ENCODE data around the gene ULK2.
A peak's percentile ranks its signal among the peaks of the same experiment; 100 is the strongest.

ULK2 gene

GRCh38 chr17:19747829-19748806 is 119.6 kb downstream of the ULK2 start, which contains the start of gene ALDH3A1:
Gene ALDH3A1, minus strand, starts transcription at chr17:19748298. Its CDS starts 3,169 bp downstream, at chr17:19745129.
- no peaks in the 10 kb centered on the region for H3K9me3 Mint-ChIP-seq
- H3K4me3 Mint-ChIP-seq = no peak within 1 kb of the TSS
- H3K27ac Mint-ChIP-seq (ENCODE audit: low read depth) = no peak within 1 kb of the TSS
- H3K36me3 Mint-ChIP-seq (ENCODE audit: insufficient read depth) = peaks cover 1% of the 10 kb centered on the region
- no peaks in the 10 kb centered on the region for H3K4me1 Mint-ChIP-seq
- DNase-seq (ENCODE audit: low spot score in 2 of 2) (no peak), ATAC-seq (replicated peaks; ENCODE audit: extremely low read depth, poor library complexity, severe bottlenecking) (no peak)
- peaks cover 43% of the 10 kb centered on the region for H3K27me3 Mint-ChIP-seq

- Mint-ChIP-seq H3K27ac (ENCODE audit: low read depth) (no peak overlapping the region), H3K4me3 (no peak overlapping the region), H3K27me3 (peaks cover 41% of the 10 kb centered on the region), H3K36me3 (ENCODE audit: insufficient read depth) (peaks cover 1% of the 10 kb centered on the region), H3K9me3 (no peaks in the 10 kb centered on the region), H3K4me1 (no peaks in the 10 kb centered on the region)
- no peak for ATAC-seq (replicated peaks; ENCODE audit: extremely low read depth, poor library complexity, severe bottlenecking)
- DNase-seq (ENCODE audit: low spot score in 2 of 2) = no peak
Observed at GRCh38 chr17:19747159-19747719, 120.5 kb downstream of the ULK2 start.

GRCh38 chr17:19746517-19746916 is 121.2 kb downstream of the ULK2 start:
- no peak for DNase-seq (ENCODE audit: low spot score in 2 of 2)
- H3K9me3 Mint-ChIP-seq = no peaks in the 10 kb centered on the region
- ATAC-seq (replicated peaks; ENCODE audit: extremely low read depth, poor library complexity, severe bottlenecking) = no peak
- H3K27me3 Mint-ChIP-seq = peaks cover 33% of the 10 kb centered on the region
- no peak overlapping the region for H3K4me3 Mint-ChIP-seq
- no peaks in the 10 kb centered on the region for H3K4me1 Mint-ChIP-seq
- H3K27ac Mint-ChIP-seq (ENCODE audit: low read depth) = no peak overlapping the region
- peaks cover 1% of the 10 kb centered on the region for H3K36me3 Mint-ChIP-seq (ENCODE audit: insufficient read depth)

- peak overlapping the region; percentile 76 for H3K4me3 Mint-ChIP-seq
- peak; percentile 71 to 80 for DNase-seq (ENCODE audit: low spot score in 2 of 2)
- H3K36me3 Mint-ChIP-seq (ENCODE audit: insufficient read depth) = peaks cover 1% of the 10 kb centered on the region
- no peaks in the 10 kb centered on the region for H3K4me1 Mint-ChIP-seq
- no peaks in the 10 kb centered on the region for H3K9me3 Mint-ChIP-seq
- peak; percentile 82 for ATAC-seq (replicated peaks; ENCODE audit: extremely low read depth, poor library complexity, severe bottlenecking)
- no peak overlapping the region for H3K27ac Mint-ChIP-seq (ENCODE audit: low read depth)
- H3K27me3 Mint-ChIP-seq = peaks cover 26% of the 10 kb centered on the region
Observed at GRCh38 chr17:19744922-19745757, 122.6 kb downstream of the ULK2 start.

GRCh38 chr17:19744492-19744891 is 123.2 kb downstream of the ULK2 start:
- Mint-ChIP-seq H3K9me3 (no peaks in the 10 kb centered on the region), H3K27me3 (peaks cover 20% of the 10 kb centered on the region), H3K27ac (ENCODE audit: low read depth) (no peak overlapping the region), H3K4me3 (peak overlapping the region; percentile 76), H3K4me1 (no peaks in the 10 kb centered on the region), H3K36me3 (ENCODE audit: insufficient read depth) (peaks cover 1% of the 10 kb centered on the region)
- ATAC-seq (replicated peaks; ENCODE audit: extremely low read depth, poor library complexity, severe bottlenecking) = peak; percentile 24
- DNase-seq (ENCODE audit: low spot score in 2 of 2) = no peak

GRCh38 chr17:19743101-19744100 is 124.3 kb downstream of the ULK2 start:
- Mint-ChIP-seq H3K9me3 (no peaks in the 10 kb centered on the region), H3K36me3 (ENCODE audit: insufficient read depth) (peaks cover 1% of the 10 kb centered on the region), H3K4me1 (no peaks in the 10 kb centered on the region), H3K27ac (ENCODE audit: low read depth) (no peak overlapping the region), H3K4me3 (peak overlapping the region; percentile 76), H3K27me3 (peaks cover 9% of the 10 kb centered on the region)
- ATAC-seq (replicated peaks; ENCODE audit: extremely low read depth, poor library complexity, severe bottlenecking) (no peak), DNase-seq (ENCODE audit: low spot score in 2 of 2) (no peak)

- Mint-ChIP-seq H3K9me3 (no peaks in the 10 kb centered on the region), H3K27me3 (no peaks in the 10 kb centered on the region), H3K36me3 (ENCODE audit: insufficient read depth) (peaks cover 1% of the 10 kb centered on the region), H3K27ac (ENCODE audit: low read depth) (no peak overlapping the region), H3K4me3 (no peak overlapping the region), H3K4me1 (no peaks in the 10 kb centered on the region)
- DNase-seq (ENCODE audit: low spot score in 2 of 2) (no peak), ATAC-seq (replicated peaks; ENCODE audit: extremely low read depth, poor library complexity, severe bottlenecking) (no peak)
Observed at GRCh38 chr17:19742495-19742894, 125.2 kb downstream of the ULK2 start.

GRCh38 chr17:19741832-19742457 is 125.8 kb downstream of the ULK2 start:
- no peaks in the 10 kb centered on the region for H3K9me3 Mint-ChIP-seq
- H3K27ac Mint-ChIP-seq (ENCODE audit: low read depth) = no peak overlapping the region
- no peaks in the 10 kb centered on the region for H3K4me1 Mint-ChIP-seq
- ATAC-seq (replicated peaks; ENCODE audit: extremely low read depth, poor library complexity, severe bottlenecking) (no peak), DNase-seq (ENCODE audit: low spot score in 2 of 2) (no peak)
- H3K4me3 Mint-ChIP-seq = no peak overlapping the region
- H3K36me3 Mint-ChIP-seq (ENCODE audit: insufficient read depth) = peaks cover 1% of the 10 kb centered on the region
- no peaks in the 10 kb centered on the region for H3K27me3 Mint-ChIP-seq

GRCh38 chr17:19740933-19741332 is 126.8 kb downstream of the ULK2 start:
- no peak for DNase-seq (ENCODE audit: low spot score in 2 of 2)
- Mint-ChIP-seq H3K27ac (ENCODE audit: low read depth) (no peak overlapping the region), H3K36me3 (ENCODE audit: insufficient read depth) (no peaks in the 10 kb centered on the region), H3K9me3 (no peaks in the 10 kb centered on the region), H3K4me3 (no peak overlapping the region), H3K4me1 (no peaks in the 10 kb centered on the region), H3K27me3 (no peaks in the 10 kb centered on the region)
- no peak for ATAC-seq (replicated peaks; ENCODE audit: extremely low read depth, poor library complexity, severe bottlenecking)

GRCh38 chr17:19739241-19740201 is 128.2 kb downstream of the ULK2 start:
- Mint-ChIP-seq H3K27me3 (no peaks in the 10 kb centered on the region), H3K9me3 (no peaks in the 10 kb centered on the region), H3K4me1 (no peaks in the 10 kb centered on the region), H3K4me3 (no peak overlapping the region), H3K27ac (ENCODE audit: low read depth) (no peak overlapping the region), H3K36me3 (ENCODE audit: insufficient read depth) (peaks cover 2% of the 10 kb centered on the region)
- ATAC-seq (replicated peaks; ENCODE audit: extremely low read depth, poor library complexity, severe bottlenecking) (no peak), DNase-seq (ENCODE audit: low spot score in 2 of 2) (no peak)

Measured in central memory CD8-positive, alpha-beta T cell (primary cell).